ENCODE measurements around the gene SPATC1L.

The SPATC1L gene

GRCh38 chr21:46194374-46195334 lies 10.4 kb upstream of the SPATC1L start:
- DNase-seq (ENCODE audit: low read depth), result no peak
- TF ChIP-seq CTCF (conservative IDR thresholded peaks at IDR 0.05; ENCODE audit: low read length), result no peak
- no peak overlapping the region for H3K4me3 ChIP-seq (ENCODE audit: low read length)

- no peak for DNase-seq (ENCODE audit: low read depth)
- no peak for TF ChIP-seq CTCF (conservative IDR thresholded peaks at IDR 0.05; ENCODE audit: low read length)
- H3K4me3 ChIP-seq (ENCODE audit: low read length), result no peak overlapping the region
Observed at GRCh38 chr21:46193829-46194373, 9.6 kb upstream of the SPATC1L start.

GRCh38 chr21:46191686-46192575 lies 7.7 kb upstream of the SPATC1L start:
- no peak for DNase-seq (ENCODE audit: low read depth)
- no peak overlapping the region for H3K4me3 ChIP-seq (ENCODE audit: low read length)
- TF ChIP-seq CTCF (conservative IDR thresholded peaks at IDR 0.05; ENCODE audit: low read length), result no peak

- no peak for TF ChIP-seq CTCF (conservative IDR thresholded peaks at IDR 0.05; ENCODE audit: low read length)
- peak; percentile 81 for DNase-seq (ENCODE audit: low read depth)
- no peak overlapping the region for H3K4me3 ChIP-seq (ENCODE audit: low read length)
Observed at GRCh38 chr21:46191257-46191685, 7.0 kb upstream of the SPATC1L start.

- no peak overlapping the region for H3K4me3 ChIP-seq (ENCODE audit: low read length)
- no peak for DNase-seq (ENCODE audit: low read depth)
- TF ChIP-seq CTCF (conservative IDR thresholded peaks at IDR 0.05; ENCODE audit: low read length), result no peak
Observed at GRCh38 chr21:46190491-46191131, 6.4 kb upstream of the SPATC1L start.

- TF ChIP-seq CTCF (conservative IDR thresholded peaks at IDR 0.05; ENCODE audit: low read length), result no peak
- DNase-seq (ENCODE audit: low read depth), result no peak
- H3K4me3 ChIP-seq (ENCODE audit: low read length), result no peak overlapping the region
Observed at GRCh38 chr21:46189959-46190490, 5.8 kb upstream of the SPATC1L start.
